Measurements from ENCODE around the gene SEC14L5.

SEC14L5 gene

GRCh38 chr16:4988647-4989046 is 30.5 kb downstream of the SEC14L5 start:
- no peak for DNase-seq

- DNase-seq: no peak
Measured at GRCh38 chr16:4989391-4990006, 31.4 kb downstream of the SEC14L5 start.

- DNase-seq: no peak
Measured at GRCh38 chr16:4990415-4990814, 32.3 kb downstream of the SEC14L5 start.

- no peak for DNase-seq
Measured at GRCh38 chr16:4991754-4992153, 33.6 kb downstream of the SEC14L5 start.

GRCh38 chr16:4994719-4995434 is 36.7 kb downstream of the SEC14L5 start:
- no peak for DNase-seq

GRCh38 chr16:5000573-5001001 is 42.5 kb downstream of the SEC14L5 start:
- DNase-seq: no peak

- DNase-seq: no peak
Measured at GRCh38 chr16:5001571-5001970, 43.4 kb downstream of the SEC14L5 start.

GRCh38 chr16:5001986-5002385 is 43.9 kb downstream of the SEC14L5 start:
- DNase-seq: no peak

- DNase-seq: no peak
Measured at GRCh38 chr16:5002699-5003143, 44.6 kb downstream of the SEC14L5 start.

GRCh38 chr16:5003211-5003610 is 45.1 kb downstream of the SEC14L5 start:
- no peak for DNase-seq

GRCh38 chr16:5003828-5004227 is 45.7 kb downstream of the SEC14L5 start:
- DNase-seq: no peak

GRCh38 chr16:5004311-5004710 is 46.2 kb downstream of the SEC14L5 start:
- DNase-seq: no peak

GRCh38 chr16:5005916-5006315 is 47.8 kb downstream of the SEC14L5 start:
- DNase-seq: no peak

GRCh38 chr16:5006348-5007193 is 48.4 kb downstream of the SEC14L5 start:
- DNase-seq: no peak

- no peak for DNase-seq
Measured at GRCh38 chr16:5007256-5007655, 49.1 kb downstream of the SEC14L5 start.

GRCh38 chr16:5008311-5008731 is 50.2 kb downstream of the SEC14L5 start:
- DNase-seq: no peak

GRCh38 chr16:5010576-5011329 is 52.6 kb downstream of the SEC14L5 start:
- no peak for DNase-seq

- DNase-seq: no peak
Measured at GRCh38 chr16:5011637-5012036, 53.5 kb downstream of the SEC14L5 start.

GRCh38 chr16:5012887-5013286 is 54.8 kb downstream of the SEC14L5 start:
- DNase-seq: no peak

GRCh38 chr16:5015351-5015750 is 57.2 kb downstream of the SEC14L5 start:
- DNase-seq: peak in 1 of 2 experiments; percentile 11

GRCh38 chr16:5015887-5016286 is 57.8 kb downstream of the SEC14L5 start:
- no peak for DNase-seq

GRCh38 chr16:5016967-5017677 is 59.0 kb downstream of the SEC14L5 start:
- no peak for DNase-seq
